Dermis microvascular lymphatic vessel endothelial cell (primary cell): ENCODE data around the gene OSBPL10. TPM values are rescaled to one million over a fixed set of nuclear protein-coding genes. Genes with fewer than 3 reads are reported as not detected.

Source experiments
- DNase-seq, 2 donors: peaks; one replicate each; pipeline versions ENCODE4 v3.0.0 to v3.0.0-alpha.2; 2010; ENCODE audit warnings: low read depth in 2 of 2
- total RNA-seq: library from RNA; depleted of rRNA; stranded (reverse); fragments of >200 nt; gene quantifications from 2 replicates; pipeline ENCODE4 v1.2.1, GENCODE V29; 2014

The OSBPL10 gene
- total RNA-seq, 1 donor from 2014 or later = 8.0 TPM

DNA sequence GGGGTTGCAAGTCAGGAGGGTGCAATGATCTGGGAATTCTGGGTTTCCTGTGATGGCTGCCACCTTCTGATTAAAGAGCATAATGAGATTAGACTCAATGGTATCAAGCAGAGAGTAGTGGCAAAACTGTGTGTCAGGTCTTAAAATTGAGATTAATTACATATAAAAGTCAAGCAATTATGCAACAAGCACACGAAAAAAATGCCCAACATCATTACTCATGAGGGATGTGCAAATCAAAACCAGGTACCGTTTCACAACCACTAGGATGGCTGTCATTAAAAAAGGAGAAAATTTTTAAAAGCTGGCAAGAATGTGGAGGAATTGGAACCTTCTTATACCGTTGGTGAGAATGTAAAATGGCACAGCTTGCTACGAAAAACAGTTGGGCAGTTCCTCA lies 205.0 kb downstream of the OSBPL10 start:
- DNase-seq = no peak

DNA sequence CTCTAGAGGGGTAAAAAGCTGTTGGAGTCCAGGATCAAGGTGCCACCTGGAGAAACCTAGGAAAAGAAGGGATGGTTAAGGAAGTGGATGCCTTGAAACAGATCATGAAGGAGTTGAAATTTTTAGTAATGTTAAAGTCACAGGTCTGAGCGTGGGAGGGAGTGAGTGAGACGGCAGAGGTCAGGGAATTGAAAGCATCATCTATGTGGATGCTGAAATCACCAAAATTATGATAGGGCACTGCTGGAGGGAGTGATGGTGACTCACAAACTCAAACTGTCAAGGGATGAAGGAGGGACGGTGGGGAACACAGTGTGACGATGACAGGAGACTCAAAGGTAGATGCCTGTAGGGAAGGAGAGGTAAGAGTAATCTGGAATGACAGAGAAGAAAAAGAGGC lies 205.7 kb downstream of the OSBPL10 start:
- no peak for DNase-seq

DNA sequence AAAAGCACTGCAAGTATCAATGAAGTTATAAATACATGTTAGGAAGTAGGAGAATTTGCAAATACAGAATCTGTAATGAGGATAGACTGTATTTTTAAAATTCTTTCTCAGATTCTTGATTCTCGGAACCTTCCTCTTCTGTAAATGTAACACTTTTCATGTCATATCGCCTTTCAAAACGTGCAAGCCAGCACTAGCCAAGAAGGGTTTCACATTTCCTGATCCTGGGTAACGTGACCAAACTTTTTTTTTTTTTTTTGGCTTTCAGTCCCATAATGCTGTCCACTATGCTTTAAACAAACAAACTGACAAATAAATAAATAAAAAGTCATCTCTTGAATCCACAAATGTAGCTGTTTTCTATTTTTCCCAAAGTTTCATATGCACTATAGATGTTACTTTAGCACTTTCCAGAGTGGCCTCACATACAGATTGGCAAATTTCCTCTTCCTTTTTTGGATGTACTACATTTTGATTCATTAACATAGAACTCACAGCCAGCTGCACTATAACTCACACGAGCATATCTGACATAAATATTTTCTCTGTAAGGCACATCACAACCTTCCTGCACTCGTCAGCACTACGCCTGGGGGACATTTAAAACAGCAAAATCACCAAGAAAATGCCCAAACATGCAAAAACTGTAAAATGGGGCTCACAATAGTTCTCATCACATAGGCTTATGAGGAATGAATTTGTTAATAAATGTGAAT lies 208.1 kb downstream of the OSBPL10 start:
- DNase-seq = no peak

DNA sequence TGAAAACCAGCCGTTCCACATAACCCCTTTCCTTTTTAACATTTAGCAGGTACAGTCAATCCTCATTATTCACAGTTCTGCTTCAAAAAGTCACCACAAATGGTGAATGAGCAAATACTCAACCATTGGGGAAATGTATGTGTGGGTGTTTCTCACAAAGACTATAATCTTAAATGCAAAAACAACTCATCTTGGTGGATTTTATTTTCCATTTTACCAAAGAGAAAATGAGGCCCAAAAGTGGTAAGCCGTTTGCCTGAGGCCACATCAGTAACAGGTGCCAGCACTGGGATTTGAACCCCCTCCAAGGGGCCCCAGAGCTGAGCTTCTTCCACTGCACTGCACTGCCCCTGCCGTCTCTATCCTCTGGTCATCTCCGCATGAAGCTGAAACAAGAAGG lies 208.8 kb downstream of the OSBPL10 start:
- no peak for DNase-seq

DNA sequence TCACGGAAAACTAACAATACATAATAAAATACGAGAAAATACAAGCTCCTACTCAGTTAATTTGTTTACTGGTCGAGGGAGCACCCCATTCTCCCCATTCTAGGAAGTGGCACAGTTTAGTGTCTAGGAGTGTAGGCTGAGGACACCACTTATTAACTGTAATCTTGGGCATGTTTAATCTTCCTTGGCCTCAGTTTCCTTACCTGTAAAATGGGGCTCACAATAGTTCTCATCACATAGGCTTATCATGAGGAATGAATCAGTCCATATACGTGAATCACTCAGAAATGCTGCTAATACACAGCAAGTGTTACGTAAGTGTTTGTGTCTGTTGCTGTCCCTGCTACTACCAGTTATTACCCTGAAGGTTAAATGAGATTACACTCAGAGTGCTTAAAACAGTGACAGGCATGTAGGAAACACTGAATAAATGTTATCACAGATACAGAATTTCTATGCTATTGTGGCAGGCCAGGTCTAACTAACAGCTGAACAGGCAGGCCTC lies 210.2 kb downstream of the OSBPL10 start:
- no peak for DNase-seq

DNA sequence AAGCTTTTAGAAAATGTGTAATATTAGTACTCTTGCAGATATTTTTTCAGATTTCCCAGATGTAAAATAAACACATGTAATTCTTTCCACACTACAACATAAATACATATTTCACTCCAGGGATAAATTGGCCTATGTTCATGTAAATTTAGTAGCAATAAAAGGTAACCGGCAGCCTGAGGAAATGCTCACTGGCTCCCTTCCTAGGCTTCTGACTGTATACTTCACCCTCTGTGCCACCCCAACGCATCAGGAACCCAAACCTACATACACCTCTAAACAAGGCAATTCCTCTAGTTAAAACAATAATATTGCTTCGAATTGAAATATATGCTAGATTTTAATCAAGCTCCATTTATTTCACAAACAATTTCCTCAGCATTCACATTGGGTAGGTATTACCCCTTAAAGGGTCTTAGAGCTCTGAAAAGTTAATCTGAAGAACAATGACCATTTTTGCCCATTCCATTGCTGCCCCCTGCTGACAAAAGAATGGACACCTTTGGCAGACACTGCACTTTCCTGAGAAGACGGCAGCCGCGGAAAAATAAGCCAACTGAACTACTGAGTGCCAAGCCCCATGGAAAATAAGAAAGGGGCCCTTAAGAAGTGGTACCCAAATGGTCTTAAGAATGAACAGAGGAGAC lies 212.5 kb downstream of the OSBPL10 start:
- DNase-seq = peak; percentile 43 to 73

DNA sequence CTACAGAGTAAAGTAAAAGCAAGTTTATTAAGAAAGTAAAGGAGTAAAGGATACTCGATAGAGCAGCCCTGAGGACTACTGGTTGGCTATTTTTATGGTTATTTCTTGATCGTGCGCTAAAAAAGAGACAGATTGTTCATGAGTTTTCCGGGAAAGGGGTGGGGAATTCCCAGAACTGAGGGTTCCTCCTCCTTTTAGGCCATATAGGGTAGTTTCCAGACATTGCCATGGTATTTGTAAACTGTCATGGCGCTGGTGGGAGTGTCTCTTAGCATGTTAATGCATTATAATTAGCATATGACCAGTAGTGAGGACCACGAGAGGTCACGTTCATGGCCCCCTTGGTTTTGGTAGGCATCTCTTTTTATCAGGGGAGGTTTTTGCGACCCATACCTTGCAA lies 213.1 kb downstream of the OSBPL10 start:
- no peak for DNase-seq

DNA sequence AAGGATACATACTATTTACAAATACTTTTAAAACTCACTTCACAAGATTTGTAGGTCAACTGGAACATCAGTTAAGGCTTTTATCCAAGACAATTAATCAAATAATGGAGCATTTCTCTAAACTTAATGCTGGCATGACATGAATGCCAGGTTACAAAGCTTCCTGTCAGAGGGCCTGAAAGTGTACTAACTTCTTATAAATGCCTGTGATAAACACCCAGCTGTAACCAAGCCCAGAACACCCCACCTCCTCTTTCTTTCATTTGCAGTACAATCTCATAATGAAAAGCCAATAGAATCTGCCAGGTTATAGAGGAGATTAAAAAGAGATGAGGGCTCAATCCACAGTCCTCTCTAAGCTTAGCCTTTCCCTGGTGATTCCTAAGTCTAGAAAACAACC lies 214.4 kb downstream of the OSBPL10 start:
- DNase-seq = no peak

DNA sequence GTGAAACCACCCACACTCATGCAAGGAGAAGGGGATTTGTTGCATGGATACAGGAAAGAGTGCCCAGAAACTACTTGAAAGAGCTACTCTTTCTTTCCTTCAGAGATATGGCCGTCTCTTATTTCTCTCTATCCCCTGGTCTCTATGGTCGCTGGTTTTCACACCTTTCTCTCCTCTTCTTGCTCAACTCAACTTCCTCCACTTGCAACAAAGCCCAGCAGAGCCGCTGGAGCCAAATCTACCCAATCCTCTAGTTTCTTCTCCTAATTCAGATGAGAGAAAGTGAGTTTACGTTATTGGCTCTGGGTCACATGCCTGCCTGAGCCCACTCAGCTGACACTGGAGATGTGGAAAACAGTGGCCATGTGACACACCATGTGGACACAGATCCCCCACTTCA lies 215.2 kb downstream of the OSBPL10 start:
- no peak for DNase-seq

DNA sequence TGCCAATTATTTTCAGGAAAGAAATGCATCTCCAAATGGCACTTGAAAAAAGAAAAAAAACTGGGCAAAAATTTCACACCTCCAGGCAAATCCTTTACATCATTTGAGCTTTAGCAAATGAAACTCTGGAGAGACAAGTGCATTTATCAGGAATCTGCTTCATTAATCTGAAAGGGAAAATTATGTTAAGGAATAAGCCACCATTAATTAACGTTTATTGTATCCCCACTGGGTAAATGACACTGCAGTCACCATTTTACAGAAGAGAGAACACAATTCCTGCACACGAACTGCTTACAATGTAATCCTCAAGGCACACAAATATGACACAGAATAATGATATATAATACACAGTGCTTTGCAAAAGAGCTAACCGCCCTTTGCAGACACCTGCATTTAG lies 217.3 kb downstream of the OSBPL10 start:
- no peak for DNase-seq

DNA sequence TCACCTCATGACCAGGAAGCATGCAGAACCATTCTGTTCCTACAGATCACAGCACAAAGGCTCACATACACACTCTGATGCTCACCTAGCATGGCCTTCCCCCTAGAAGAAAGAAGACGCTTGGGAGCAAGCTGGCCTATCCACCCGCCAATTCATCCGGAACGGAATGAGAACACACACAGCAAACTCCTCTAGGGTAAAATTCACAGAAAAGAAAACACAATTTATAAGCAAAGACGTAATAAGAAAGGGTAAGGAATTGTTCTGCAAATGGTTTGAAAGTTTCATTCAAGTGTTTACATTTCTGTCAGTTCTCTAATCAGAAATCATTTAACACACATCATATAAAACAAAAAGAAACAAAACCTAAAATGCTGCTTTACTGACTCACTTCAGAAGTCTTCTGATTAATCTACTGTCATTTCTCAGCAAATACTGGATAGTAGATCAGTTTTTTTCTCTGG lies 218.1 kb downstream of the OSBPL10 start:
- no peak for DNase-seq

DNA sequence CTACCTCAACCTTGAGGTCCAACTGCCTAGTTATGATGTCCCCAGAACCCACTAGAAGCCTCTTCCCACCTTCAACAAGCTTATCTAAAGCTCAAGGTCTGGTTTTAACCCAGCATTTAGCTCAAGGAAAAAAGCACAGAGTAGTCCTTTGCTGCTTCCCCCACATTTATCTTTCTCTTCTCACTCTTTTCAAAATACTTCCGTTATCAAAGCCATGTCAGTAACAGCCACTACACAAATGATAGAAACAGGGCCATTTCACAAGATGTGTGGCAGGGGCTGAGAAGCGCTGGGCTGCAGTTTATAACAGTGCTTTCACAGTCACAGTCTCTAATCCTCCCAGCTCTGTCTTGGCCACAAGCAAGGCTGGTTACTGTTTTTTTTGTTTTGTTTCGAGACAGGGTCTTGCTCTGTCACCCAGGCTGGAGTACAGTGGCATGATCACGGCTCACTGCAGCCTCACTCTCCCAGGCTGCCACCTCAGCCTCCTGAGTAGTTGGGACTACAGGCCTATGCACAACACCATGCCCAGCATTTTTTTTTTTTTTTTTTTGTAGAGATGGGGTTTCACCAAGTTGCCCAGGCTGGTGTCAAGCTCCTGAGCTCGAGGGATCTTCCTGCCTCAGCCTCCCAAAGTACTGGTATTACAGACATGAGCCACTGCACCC lies 218.8 kb downstream of the OSBPL10 start:
- no peak for DNase-seq

DNA sequence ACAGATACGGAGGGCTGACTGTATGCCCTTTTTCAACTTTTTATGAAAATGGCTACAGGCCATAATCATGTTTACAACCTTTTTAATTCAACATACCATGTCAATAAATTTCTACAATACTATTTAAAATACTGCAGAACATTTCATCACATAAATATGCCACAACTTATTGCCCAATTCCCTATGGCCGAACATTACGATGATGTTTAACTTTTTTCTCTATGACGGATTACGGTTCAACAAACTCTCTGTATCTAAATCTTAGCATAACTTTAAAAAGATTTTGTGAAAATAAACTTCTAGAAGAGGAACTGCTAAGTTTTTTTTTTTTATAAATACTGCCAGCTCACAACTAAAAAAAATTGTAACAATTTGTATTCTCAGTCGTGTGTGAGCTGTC lies 220.4 kb downstream of the OSBPL10 start:
- DNase-seq = no peak

DNA sequence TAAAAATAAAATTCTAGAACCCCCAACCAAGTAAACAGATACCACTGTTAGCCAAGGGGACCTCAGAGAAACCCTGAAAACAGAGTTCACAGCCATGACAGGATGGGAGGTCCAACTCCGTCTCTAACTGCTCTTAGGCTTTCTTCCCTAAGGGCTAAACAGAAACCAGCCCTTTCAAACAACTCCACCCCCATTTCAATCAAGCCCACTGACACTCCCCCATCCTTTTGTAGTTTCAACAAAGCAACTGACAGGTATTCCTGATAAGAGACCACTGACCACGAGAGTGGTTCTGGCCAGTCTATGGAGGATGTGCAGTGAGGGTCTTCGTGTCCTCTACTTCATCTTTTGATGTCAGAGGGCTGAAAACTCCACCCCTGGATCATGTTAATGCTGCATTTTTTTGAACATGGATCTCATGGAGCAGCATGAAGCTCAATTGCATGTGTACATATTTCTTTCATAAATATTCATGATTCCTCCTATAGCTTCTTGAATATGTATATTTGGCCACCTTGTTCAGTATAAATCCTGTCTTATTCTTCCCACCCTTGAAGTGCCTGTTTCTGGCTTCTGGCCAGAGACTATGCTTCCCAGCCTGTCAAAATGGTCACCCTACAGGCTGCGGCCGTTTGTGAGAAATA lies 222.6 kb downstream of the OSBPL10 start:
- no peak for DNase-seq

DNA sequence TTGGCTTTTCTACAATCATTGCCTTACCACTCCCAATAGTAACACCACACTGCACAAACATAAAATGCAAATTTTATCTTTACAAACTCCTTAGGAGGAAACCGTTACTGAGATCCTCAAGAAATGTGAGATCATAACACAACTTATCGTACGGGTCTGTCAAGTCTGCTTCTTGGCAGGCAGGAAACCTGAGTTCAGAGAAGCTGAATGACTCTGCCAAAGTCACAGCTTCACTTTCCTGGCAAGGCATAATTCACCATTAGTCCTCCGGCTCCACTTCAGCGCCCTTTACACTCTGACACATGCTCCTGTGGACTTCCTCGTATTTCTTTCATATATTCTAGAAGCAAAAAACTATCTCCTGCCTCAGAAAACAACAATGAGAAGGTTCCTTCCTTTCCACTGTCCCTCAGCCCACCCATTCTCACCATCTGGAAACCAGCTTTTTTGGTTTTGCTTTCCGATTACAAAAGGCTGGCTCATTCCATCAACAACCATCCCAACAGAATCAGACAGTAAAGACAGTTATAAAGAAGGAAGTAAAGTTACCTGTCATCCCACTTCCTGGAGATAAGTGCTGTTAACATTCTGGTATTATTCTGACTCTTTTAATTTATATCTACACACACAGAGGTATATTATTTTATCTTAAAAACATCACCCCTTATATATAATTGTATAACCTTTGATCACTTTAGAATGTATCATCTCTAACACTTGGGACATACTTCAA lies 225.0 kb downstream of the OSBPL10 start:
- no peak for DNase-seq

DNA sequence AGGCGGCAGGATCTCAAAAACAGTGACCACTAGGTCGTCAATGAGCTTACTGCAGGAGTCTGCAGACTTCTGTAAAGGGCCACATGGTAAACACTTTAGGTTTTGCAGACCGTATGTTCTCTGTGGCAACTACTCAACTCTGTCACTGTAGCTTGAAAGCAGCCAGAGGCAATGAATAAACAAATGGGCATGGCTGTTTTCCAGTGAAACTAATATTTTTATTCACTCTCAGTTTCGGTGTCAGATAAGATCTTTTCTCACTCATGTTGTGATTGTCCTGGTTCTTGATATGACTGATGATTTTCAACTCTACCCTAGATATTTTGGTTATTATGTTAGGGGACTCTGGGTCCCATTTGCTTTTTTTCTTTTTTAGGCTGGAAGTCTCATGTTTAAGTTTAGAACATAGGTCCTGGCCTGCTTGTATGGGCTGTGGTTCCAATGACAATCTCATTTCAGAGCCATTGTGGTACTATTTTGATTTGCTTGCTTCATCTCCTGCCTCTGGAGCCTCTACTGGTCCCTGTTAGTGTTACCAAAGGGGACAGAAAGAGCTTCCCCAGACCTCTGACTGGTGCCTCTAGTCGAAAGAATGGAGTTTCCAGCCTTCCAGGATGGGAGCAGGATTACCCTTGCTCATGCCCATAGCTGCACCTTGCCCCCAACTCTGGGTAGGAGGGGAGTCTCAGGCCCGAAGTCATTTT lies 226.3 kb downstream of the OSBPL10 start:
- no peak for DNase-seq

DNA sequence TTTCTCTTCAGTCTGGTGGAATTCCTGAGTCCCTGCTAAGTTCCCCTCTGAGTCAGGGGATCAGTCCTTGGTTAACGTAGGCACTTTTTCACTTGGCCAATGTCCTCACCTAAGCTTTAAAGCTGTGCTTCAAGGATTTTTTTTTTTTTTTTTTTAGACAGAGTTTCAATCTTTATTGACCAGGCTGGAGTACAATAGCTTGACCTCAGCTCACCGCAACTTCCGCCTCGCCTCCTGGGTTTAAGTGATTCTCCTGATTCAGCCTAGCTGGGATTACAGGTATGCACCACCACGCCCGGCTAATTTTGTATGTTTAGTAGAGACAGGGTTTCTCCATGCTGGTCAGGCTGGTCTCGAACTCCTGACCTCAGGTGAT lies 228.0 kb downstream of the OSBPL10 start:
- DNase-seq = no peak

DNA sequence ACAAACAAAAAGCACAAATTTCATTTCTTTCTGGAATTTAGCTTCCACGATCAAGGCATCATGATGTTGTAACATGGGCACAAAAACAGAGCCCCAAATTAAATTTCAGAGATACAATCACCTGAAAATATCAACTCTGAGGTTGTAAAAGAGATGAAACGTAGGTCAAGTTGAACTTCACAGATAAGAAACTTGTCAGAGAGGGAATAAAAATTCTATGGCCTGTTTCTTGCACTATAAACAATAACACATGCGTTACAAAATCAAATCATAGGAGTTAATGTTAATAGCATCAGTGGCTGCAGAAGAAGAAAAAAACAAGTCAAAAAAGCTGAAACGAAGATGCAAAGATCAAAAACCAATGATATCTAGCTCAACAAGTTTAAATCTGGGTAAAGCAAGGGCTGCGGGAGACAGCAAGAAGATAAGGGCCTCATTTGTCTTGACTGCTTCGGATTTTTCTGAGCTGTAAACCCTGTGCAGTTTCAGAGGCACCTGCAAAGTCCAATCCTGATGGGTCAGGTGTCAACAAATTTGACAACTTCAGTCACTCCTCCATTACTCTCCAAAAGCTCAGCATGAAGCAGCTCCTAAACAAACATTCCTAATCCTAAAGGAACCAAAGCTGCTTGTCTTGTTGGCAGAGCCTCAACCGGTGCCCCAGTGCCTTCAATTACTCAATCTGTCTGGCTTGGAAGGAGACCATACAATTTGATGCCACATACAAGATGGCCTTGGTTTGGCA lies 228.6 kb downstream of the OSBPL10 start:
- DNase-seq = no peak

DNA sequence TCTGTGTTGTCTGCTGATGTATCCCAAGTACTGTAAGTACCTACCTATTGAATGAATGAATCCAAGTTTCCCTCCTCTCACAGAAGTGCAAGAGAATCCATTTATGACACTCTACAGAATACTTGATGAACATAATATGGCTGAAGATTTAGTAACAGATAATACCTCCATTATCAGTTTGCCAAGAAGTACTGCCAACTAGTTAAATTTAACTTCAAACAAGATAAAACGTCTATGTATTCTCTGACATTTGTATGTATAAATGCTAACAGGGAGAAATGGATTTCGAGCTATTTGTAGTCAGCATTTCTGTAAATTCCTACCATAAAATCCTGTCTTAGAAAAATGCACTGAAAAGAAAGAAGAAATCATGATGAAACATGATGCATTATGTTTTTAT lies 230.7 kb downstream of the OSBPL10 start:
- no peak for DNase-seq

DNA sequence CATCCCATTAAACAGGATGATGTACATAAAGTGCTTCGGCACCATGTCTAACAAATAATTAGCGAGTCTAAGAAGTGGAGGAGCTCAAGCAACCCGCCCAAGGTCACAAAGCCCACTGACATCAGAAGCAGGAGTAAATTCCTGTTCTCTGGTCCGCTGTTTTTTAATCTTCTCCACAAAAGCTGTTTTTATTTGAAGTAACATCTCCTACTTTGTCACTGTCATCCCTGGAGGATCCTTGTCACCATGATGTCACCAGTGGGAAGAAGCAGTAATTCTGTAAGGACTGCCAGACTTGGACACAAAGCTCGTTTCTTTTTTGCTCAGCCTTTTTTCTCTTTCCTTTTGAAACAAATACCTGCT lies 232.1 kb downstream of the OSBPL10 start:
- DNase-seq = no peak
